Mucosa of descending colon (tissue), 3 donors: ENCODE data around the gene ESRRA. TPM values are rescaled to one million over a fixed set of nuclear protein-coding genes. Genes with fewer than 3 reads are reported as not detected.

Experiments used
- ATAC-seq: fragments of 200-7000 bp; cut with Tn5 transposase; one replicate; pipeline ENCODE4 v1.9.1; 2020; ENCODE audit warnings: mild to moderate bottlenecking, moderate library complexity
- DNase-seq, 3 donors: peaks; one replicate each; pipeline ENCODE4 v3.0.0-alpha.2; 2020
- H3K36me3 ChIP-seq: fragments of 200-600 bp; one replicate; pipeline ENCODE4 v1.8.0; 2021; ENCODE audit warnings: low read depth, mild to moderate bottlenecking
- H3K4me1 ChIP-seq: fragments of 200-600 bp; one replicate; pipeline ENCODE4 v1.8.0; 2021; ENCODE audit warnings: low read depth, mild to moderate bottlenecking
- H3K4me3 ChIP-seq: fragments of 200-600 bp; one replicate; pipeline ENCODE4 v1.8.0; 2021; ENCODE audit warnings: mild to moderate bottlenecking
- H3K9me3 ChIP-seq: fragments of 200-600 bp; one replicate; pipeline ENCODE4 v1.8.0; 2021; ENCODE audit warnings: mild to moderate bottlenecking
- intact Hi-C, 2 donors: fragments of 100-400 bp; cut with DNase I in 1 of 2; cut with micrococcal nuclease in 1 of 2; formaldehyde crosslinking; loops; one replicate each; pipeline versions ENCODE4 v1.11.0 to v1.11.1; 2022; cut with DNase I, micrococcal nuclease
- total RNA-seq, 3 donors: library from RNA; stranded (reverse); fragmentation: NEBNext Ultra II Directional in 2 of 3; extraction: Animal tissue kit (Norgen Biotek cat#: 25700) in 2 of 3; gene quantifications; one replicate each; pipeline versions ENCODE4 v1.2.1 to v1.2.4, GENCODE V29; 2021 to 2023
- TF ChIP-seq, protein P1 (sequence below): fragments of 200-600 bp; IDR thresholded peaks from one replicate; pipeline ENCODE4 v1.8.0; 2022; ENCODE audit warnings: antibody characterized with exemption, mild to moderate bottlenecking
- donor health status: DM: no; HTN: no; CAD: no; lungs with moderate emphysema.
- donor health status: DM: no; HTN: no; CAD: no.
- donor health status: DM: no; HTN: yes; CAD: no.

ESRRA gene
- total RNA-seq, 3 donors from 2014 or later, result 126 to 204 (median 183) TPM

DNA sequence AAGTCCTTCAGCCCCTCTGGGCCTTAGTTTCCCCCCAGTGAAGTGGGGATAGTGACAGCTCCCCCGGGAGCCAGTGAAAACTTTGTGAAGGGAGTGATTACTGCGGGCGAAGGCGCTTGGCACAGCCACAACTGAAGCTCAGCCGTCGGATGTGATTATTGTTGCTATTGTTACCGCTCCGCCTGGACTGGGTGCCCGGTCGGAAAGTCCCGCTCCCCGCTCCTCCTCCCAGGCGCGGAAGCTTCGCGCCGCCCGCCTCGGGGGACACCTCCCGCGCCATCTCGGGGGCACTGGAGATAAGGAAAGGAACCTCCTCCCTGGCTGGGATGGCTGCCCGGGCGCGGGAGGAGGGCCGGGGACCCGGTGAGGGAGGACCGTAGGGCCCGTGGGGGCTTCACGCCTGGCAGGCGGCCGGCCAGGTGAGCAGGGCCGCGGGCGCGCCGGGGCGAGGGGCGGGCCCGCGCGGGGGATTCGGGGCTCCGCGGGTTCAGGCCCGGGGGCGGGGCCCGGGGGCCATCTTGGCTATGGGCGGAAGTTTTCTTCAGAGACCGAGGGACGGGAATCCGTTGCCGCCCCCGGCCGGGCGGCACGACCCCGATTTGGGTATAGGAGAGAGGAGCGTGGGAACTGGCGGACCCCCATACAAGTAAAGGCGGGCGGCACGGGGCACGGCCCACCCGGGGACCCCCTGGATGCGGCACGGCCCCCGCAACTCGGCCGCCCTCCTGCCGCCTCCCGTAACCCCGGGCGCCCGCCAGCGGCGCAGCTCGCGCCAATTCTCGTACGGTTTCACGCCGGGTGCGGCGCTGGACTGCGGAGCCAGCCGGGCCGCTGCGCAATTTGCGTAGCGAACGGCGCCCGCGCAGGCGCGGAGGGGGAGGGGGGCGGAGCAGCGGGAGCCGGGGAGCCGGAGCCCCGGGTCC, 20.1 kb upstream of the ESRRA start, which contains the start of gene GPR137:
Gene GPR137, plus strand, starts transcription at position 887 of the 923 bp plus-strand sequence. CDS start 677 bp downstream, outside the sequence.
- Histone ChIP-seq H3K9me3 (no peaks in the 10 kb centered on the region), H3K4me3 (peak within 1 kb of the TSS; percentile 53), H3K4me1 (peaks cover 28% of the 10 kb centered on the region), H3K36me3 (no peaks in the 10 kb centered on the region)
- TF ChIP-seq, protein P1, sequence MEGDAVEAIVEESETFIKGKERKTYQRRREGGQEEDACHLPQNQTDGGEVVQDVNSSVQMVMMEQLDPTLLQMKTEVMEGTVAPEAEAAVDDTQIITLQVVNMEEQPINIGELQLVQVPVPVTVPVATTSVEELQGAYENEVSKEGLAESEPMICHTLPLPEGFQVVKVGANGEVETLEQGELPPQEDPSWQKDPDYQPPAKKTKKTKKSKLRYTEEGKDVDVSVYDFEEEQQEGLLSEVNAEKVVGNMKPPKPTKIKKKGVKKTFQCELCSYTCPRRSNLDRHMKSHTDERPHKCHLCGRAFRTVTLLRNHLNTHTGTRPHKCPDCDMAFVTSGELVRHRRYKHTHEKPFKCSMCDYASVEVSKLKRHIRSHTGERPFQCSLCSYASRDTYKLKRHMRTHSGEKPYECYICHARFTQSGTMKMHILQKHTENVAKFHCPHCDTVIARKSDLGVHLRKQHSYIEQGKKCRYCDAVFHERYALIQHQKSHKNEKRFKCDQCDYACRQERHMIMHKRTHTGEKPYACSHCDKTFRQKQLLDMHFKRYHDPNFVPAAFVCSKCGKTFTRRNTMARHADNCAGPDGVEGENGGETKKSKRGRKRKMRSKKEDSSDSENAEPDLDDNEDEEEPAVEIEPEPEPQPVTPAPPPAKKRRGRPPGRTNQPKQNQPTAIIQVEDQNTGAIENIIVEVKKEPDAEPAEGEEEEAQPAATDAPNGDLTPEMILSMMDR, result no peak
- peak; percentile 92 to 95 (median 93) for DNase-seq
- peak; percentile 83 for ATAC-seq
- intact Hi-C loops, result no loop called here

DNA sequence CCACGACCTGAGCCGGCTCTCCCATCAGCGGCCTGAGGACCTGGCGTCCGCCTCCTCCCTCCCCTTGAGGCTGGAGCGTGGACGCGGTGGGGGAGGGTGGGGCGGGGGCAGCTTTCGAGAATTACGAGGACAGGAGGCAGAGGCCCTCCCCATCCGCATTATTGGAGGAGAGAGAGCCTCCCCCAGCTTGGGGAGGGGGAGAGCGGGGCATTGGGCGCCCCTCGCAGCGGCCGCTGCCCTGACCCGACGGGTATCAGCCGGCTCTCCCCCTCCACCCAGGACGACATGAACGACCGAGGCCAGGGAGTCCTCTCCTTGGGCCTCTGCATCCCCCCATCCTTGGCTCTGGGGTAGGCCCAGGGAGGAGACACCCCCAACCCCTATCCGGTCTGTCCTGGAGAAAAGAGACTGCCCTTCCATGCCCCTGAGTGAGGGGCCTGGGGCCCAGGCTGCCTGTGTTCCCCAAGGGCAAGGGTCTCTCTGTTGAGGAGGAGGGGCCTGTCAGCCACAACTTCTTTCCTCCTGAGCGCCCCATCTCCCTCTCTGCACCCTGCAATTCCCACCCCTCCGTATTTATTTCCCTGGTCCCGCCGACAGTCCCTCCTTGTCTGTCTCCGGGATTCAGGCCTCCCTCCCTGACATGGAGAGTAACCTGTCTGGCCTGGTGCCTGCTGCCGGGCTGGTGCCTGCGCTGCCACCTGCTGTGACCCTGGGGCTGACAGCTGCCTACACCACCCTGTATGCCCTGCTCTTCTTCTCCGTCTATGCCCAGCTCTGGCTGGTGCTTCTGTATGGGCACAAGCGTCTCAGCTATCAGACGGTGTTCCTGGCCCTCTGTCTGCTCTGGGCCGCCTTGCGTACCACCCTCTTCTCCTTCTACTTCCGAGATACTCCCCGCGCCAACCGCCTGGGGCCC, 19.2 kb upstream of the ESRRA start:
- DNase-seq (peak in 2 of 3 donors; percentile 55 to 70), ATAC-seq (peak; percentile 24)
- TF ChIP-seq, protein P1, result no peak
- Histone ChIP-seq H3K36me3 (no peaks in the 10 kb centered on the region), H3K4me3 (peak overlapping the region; percentile 53), H3K9me3 (no peaks in the 10 kb centered on the region), H3K4me1 (peaks cover 28% of the 10 kb centered on the region)
- intact Hi-C loops, result no loop called here

DNA sequence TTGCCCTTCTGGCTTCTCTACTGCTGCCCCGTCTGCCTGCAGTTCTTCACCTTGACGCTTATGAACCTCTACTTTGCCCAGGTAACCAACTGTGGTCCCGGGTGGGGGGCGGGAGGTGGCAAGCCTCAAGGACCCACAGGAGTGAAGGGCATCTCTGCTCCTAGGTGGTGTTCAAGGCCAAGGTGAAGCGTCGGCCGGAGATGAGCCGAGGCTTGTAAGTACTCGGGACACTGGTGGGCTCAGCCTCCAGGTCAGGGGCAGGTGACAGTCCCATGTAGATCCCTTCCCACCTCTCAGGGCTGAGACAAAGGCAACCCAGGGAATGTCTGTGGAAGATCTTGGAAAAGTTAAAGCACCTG, 18.5 kb upstream of the ESRRA start:
- H3K36me3 ChIP-seq, result no peaks in the 10 kb centered on the region
- no peak for ATAC-seq
- intact Hi-C loops, result no loop called here
- H3K4me3 ChIP-seq, result no peak overlapping the region
- no peaks in the 10 kb centered on the region for H3K9me3 ChIP-seq
- no peak for DNase-seq
- TF ChIP-seq, protein P1, result no peak
- peaks cover 33% of the 10 kb centered on the region for H3K4me1 ChIP-seq

DNA sequence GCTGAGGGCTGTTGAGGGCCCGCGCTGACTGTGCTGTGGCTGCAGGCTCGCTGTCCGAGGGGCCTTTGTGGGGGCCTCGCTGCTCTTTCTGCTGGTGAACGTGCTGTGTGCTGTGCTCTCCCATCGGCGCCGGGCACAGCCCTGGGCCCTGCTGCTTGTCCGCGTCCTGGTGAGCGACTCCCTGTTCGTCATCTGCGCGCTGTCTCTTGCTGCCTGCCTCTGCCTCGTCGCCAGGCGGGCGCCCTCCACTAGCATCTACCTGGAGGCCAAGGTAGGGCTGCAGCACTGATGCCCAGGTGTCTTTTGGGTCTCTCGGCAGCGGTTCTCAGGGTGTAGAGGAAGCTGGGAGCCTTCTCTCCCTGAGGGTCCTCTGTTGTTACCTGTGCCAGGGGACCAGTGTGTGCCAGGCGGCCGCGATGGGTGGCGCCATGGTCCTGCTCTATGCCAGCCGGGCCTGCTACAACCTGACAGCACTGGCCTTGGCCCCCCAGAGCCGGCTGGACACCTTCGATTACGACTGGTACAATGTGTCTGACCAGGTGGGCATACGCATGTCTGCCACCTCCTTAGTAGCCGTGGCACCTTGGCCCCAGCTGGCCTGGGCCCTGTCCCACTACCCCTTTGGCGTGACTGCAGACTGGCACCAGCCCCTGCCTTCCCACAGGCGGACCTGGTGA, 17.5 kb upstream of the ESRRA start:
- DNase-seq, result no peak
- Histone ChIP-seq H3K9me3 (no peaks in the 10 kb centered on the region), H3K36me3 (no peaks in the 10 kb centered on the region), H3K4me1 (peaks cover 35% of the 10 kb centered on the region), H3K4me3 (no peak overlapping the region)
- intact Hi-C loops, result no loop called here
- TF ChIP-seq, protein P1, result no peak
- ATAC-seq, result no peak

DNA sequence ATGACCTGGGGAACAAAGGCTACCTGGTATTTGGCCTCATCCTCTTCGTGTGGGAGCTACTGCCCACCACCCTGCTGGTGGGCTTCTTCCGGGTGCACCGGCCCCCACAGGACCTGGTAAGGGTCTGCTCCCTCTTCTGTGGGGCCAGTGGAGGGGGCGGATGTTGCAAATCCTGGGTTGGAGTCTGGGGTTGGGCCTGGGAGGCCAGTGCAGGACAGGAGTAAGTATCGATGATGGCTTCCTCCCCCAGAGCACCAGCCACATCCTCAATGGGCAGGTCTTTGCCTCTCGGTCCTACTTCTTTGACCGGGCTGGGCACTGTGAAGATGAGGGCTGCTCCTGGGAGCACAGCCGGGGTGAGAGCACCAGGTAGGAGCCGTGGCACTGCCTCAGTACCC, 17.0 kb upstream of the ESRRA start:
- H3K9me3 ChIP-seq, result no peaks in the 10 kb centered on the region
- no peak overlapping the region for H3K4me3 ChIP-seq
- H3K4me1 ChIP-seq, result peaks cover 30% of the 10 kb centered on the region
- TF ChIP-seq, protein P1, result no peak
- DNase-seq (no peak), ATAC-seq (no peak)
- intact Hi-C loops, result no loop called here
- H3K36me3 ChIP-seq, result no peaks in the 10 kb centered on the region
